Nucleus accumbens (tissue), 56 donors: ENCODE results near the gene PXMP4.

Experiments
- DNase-seq, 56 donors: peaks; one replicate each; lab custom pipeline; 2025; lab: John Stamatoyannopoulos, UW

PXMP4 gene

GRCh38 chr20:33672426-33673113, 47.5 kb downstream of the PXMP4 start:
- no peak for DNase-seq

DNA sequence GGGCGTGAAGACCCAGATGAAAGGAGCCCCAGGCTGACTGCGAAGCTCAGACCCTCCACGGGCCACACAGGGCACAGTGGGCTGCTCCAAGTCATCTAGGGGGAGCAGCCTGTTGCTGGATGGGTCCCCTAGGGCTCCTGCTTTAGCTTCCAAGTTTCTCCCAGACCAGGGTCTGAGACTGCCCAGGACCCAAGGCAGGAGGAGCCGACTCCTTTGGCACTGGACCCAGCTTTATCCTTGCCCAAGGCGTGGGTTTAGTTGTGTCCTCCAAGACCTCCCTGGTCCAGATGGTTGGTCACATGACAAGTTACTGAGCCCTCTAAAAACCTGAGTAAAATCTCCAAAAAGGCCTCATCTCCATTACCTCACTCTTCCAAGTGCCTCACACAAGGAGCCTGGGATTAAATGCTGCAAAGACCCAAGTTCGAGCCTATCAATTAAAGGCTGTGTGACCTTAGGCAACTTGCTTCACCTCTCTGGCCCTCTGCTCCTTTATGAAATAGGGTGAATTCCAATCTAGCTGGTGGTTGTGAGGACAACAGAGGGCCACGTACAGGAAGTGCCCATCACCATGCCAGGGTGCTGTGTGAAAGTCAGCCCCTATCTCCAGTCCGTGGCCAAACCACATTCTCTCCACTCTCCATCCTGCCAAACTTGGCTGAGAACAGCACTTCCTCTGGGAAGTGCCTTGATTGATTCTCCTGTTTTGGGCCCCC, 48.4 kb downstream of the PXMP4 start:
- DNase-seq: no peak

- DNase-seq: no peak
Observed at GRCh38 chr20:33670715-33671499, 49.2 kb downstream of the PXMP4 start.

- DNase-seq: peak in 1 of 56 donors; percentile 15
Observed at GRCh38 chr20:33669873-33670640, 50.1 kb downstream of the PXMP4 start.

DNA sequence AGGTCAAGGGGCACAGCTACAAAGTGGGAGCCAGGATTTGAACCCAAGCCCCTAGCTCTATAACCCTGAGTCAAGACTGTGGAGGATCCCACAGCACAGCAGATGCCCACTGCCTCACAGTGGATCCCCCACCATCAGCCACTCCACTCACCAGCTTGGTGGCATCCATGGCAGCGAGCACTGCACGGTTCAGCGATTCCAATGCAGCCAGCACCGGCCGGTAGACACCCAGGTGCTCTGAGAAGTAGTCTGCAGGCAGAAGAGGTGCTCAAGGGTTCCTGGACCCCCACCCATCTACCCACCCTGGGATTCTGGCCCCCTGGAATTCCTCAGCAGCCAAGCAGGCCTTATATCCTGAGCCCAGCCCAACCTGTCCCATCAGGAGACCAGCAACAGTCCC, 50.9 kb downstream of the PXMP4 start:
- DNase-seq: no peak

- no peak for DNase-seq
Observed at GRCh38 chr20:33668466-33669155, 51.5 kb downstream of the PXMP4 start.

- peak in 49 of 56 donors; percentile 16 to 79 (median 60) for DNase-seq
Observed at GRCh38 chr20:33667676-33668465, 52.2 kb downstream of the PXMP4 start.

DNA sequence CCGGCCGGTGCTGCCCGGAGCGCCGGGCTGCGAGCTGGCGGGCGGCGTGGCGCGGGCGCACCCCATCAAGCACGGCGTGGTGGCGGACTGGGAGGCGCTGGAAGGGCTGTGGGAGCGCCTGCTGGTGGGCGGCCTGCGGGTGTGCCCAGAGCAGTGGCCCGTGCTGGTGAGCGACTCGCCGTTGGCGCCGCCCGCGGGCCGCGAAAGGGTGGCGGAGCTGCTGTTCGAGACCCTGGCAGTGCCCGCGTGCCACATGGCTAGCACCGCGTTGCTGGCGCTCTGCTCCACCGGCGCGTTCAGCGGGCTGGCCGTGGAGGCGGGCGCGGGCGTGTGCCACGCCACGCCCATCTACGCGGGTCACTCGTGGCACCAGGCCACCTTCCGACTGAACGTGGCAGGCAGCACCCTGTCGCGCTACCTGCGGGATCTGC, 52.9 kb downstream of the PXMP4 start:
- peak in 29 of 56 donors; percentile 23 to 71 (median 48) for DNase-seq

DNA sequence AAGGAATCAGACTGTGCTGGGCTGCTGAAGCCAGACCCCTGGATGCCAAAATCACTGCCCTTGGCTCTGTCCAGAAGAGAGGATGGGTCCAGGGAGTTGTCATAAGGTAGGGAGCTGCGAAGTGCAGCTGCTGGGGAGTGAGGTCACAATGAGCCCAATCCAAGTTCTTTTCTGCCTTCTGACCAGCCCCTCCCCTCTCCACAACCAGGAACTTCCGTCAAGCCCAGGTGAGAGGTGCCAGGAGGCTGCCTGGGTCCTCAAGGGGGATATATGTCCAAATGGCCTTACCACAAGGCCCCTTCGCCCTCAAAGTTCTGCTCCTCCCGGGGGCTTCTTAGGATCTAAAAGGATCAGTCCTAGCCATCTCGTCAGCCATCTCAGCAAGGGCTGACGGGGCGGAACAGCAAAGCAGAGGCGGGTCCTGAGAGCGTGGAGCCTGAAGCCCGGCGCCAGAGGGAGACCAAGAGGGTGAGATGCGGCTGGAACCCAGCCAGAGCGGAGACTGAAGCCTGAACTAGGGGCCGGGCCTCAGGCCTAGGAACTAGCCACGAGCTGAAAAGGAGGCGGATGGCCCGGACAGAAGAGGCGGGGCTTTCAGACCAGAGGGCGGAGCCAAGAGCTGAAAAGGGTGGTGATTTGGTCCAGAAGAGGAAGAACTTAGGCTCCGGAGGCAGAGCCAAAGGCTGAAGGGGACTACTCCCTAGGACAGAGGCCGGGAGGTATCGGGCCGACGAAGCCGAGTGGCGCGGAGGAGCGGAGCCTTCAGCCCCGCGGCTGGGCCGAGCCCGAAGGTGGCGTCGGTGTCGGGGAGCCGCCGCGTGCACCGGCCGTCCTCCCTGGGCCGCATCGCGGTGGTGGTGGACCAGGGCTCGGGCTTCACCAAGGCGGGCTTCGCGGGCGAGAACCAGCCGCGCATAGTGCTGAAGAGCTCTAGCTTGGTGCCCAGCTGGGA, 53.5 kb downstream of the PXMP4 start, which contains the start of gene ACTL10:
Gene ACTL10, plus strand, starts transcription at position 651 of the 952 bp plus-strand sequence. CDS start 555 bp downstream, outside the sequence.
- peak; percentile 23 to 98 (median 87) for DNase-seq

DNA sequence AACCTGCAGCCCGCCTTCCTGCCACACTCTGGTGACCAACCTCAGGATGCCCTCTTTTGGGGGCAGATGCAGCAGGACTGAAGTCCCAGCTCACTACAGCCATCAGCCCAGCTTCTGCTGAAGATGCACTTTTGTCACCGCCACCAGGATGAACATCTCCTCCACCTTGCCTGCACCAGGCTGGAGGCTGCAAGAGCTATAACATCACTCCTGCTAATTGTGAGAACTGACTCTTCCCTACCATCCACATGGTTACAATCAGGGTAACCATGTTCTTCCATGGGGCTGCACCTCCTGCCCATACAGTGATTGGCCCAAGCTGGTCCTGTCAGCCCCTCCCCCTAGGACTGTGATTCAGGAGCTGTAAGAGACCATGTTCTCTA, 55.4 kb downstream of the PXMP4 start:
- DNase-seq: no peak

DNA sequence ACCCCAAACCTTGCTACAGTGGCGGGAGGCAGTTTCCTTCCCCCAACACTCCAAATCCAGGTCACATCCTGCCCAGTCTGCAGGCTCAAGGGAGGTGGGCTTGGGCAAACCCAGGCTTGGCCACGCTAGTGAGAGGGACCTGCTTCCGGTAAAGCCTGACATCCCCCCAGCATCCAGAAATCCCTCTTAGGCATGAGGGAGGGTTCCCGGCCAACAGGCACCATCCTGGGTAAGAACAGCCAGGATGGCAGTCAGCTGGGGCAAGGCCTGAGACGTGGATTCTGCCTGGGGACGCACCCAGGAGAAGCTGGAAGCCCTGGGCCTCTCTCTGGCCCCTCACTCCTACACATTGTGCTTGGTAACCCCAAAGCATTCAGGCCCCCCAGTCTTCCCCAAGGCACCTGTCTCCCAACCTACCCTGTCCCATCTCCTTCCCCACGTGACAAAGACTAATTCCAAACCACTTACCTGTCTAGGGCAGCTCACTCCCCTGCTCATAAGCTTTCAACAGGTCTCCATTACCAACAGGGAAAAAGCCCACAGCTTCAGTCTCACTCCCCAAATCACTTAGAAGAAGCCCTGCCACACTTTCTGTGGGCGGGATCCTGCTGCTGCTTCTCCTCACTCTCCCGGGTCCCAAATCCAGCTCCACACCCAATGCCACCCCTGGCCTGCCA, 55.9 kb downstream of the PXMP4 start:
- no peak for DNase-seq

DNA sequence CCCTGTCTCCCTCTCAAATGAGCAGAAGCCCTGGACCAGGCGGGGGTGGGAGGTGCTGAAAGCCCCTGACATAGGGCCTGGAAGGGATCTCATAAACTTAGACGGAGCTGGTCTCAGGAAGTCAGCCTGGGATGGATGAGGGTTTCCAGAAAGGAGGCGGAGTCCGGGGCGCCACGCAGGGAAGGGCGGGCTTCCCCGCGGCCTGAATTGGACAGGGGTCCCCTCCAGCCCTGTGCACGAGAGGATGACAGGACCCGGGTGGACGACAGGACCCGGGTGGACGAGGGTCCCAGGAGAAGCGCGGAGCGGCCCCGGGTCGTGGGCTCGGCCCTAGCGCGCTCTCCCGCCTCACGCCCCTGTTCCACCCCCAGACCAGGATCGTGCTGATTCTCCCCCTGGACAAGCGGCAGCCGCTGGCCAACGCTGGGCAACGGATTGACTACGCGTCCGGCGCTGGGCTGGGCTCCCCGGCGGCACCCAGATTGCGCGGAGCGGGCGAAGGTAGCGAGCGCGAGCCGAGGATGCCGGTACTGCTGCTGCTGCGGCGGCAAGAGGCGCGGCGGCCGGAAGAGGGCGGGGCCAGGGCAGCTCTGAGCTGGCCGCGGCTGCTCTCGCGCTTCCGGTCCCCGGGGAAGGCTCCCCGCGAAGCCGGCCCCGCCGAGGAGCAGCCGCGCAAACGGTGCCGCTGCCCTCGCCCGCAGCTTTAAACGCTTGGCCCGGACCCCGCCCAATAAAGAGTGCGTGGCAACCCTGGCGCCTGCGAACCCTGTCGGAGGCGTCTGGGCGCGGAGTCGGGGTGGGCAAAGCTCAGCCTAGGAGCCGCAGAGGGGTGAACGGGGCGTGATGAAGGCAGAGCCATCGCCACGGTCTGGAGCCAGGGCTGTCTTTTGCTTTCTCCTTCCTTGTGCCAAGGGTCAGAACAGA, 56.7 kb downstream of the PXMP4 start:
- peak in 52 of 56 donors; percentile 13 to 84 (median 64) for DNase-seq

- no peak for DNase-seq
Observed at GRCh38 chr20:33662172-33662571, 57.9 kb downstream of the PXMP4 start, which contains the start of gene C20orf144. C20orf144 (plus strand) TSS chr20:33662327; CDS start chr20:33662346, 19 bp downstream.

GRCh38 chr20:33660685-33661058, 59.4 kb downstream of the PXMP4 start:
- no peak for DNase-seq

DNA sequence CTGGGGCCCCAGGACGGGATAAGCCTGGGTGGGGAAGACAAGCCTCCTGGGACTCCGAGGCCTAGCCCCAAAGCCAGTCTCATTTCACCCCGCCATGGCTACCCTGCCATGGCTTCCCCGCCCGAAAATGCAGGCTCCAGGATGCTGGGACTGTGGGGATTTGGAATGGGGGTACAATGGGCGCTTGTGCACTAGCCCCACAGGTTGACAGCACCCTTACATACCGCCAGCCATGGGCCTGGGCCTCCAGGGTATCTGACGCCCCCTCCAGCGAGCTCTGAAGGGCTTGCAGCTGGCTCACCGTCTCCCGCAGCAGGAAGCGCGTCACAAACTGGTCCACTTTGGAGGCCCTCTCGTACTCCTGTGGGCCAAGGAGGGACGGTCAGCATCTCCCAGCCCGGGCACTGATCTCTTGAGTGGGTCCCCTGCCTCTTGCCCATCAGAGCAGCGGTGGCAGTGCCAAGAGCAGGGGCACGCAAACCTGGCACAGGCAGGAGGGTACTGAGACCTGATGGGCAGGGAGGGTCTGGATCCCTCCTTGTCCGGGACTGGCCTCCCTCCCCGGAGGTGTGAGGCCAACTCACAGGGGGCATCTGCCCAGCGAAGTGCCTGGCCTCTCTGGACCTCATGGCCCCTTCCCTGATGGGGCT, 60.0 kb downstream of the PXMP4 start:
- DNase-seq: no peak
